Measurements from ENCODE around the gene MYO1C. TPM values are rescaled to one million over a fixed set of nuclear protein-coding genes. Genes with fewer than 3 reads are reported as not detected.

MYO1C gene
- polyA plus RNA-seq, 1 donor from 2014 or later, result 5.7 TPM

DNA sequence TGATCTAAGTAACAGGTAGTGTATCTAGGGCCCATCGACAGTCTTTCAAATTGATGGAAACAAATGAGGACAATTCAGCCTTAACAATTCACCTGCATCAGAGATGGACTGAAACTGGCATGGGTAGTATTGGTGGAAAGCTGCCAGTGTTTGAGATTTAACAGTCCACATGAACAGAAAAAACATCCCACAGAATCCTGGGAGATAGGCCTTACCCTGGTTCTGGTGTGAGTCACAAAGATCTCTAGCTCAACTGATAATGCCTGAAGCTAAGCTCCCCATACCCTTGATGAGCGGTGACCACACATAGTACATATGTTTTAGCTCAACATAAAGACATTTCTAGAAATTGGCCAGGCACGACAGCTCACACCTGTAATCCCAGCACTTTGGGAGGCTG is 58.3 kb downstream of the MYO1C start:
- no peaks in the 10 kb centered on the region for H3K9me2 ChIP-seq (ENCODE audit: insufficient read depth, low read length)
- no peak overlapping the region for H3K4me3 ChIP-seq (ENCODE audit: low read length)
- H3K36me3 ChIP-seq (ENCODE audit: insufficient read depth, low read length), result no peaks in the 10 kb centered on the region
- H3K79me2 ChIP-seq (replicated peaks; ENCODE audit: insufficient read depth, low read length), result peaks cover 28% of the 10 kb centered on the region
- H3F3A ChIP-seq (ENCODE audit: insufficient read depth, low read length, poor library complexity, severe bottlenecking), result no peaks in the 10 kb centered on the region
- H2AFZ ChIP-seq (ENCODE audit: low read depth, low read length), result no peak overlapping the region
- no peaks in the 10 kb centered on the region for H3K27me3 ChIP-seq (ENCODE audit: insufficient read depth, low read depth, low read length)
- no peak overlapping the region for H3K4me2 ChIP-seq (ENCODE audit: low read length)
- H3K9ac ChIP-seq (ENCODE audit: low read length), result no peak overlapping the region
- H4K20me1 ChIP-seq (ENCODE audit: insufficient read depth), result no peaks in the 10 kb centered on the region
- H3K9me3 ChIP-seq (ENCODE audit: low read length), result no peaks in the 10 kb centered on the region
- TF ChIP-seq, protein P1, sequence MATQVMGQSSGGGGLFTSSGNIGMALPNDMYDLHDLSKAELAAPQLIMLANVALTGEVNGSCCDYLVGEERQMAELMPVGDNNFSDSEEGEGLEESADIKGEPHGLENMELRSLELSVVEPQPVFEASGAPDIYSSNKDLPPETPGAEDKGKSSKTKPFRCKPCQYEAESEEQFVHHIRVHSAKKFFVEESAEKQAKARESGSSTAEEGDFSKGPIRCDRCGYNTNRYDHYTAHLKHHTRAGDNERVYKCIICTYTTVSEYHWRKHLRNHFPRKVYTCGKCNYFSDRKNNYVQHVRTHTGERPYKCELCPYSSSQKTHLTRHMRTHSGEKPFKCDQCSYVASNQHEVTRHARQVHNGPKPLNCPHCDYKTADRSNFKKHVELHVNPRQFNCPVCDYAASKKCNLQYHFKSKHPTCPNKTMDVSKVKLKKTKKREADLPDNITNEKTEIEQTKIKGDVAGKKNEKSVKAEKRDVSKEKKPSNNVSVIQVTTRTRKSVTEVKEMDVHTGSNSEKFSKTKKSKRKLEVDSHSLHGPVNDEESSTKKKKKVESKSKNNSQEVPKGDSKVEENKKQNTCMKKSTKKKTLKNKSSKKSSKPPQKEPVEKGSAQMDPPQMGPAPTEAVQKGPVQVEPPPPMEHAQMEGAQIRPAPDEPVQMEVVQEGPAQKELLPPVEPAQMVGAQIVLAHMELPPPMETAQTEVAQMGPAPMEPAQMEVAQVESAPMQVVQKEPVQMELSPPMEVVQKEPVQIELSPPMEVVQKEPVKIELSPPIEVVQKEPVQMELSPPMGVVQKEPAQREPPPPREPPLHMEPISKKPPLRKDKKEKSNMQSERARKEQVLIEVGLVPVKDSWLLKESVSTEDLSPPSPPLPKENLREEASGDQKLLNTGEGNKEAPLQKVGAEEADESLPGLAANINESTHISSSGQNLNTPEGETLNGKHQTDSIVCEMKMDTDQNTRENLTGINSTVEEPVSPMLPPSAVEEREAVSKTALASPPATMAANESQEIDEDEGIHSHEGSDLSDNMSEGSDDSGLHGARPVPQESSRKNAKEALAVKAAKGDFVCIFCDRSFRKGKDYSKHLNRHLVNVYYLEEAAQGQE (IDR thresholded peaks at IDR 0.05; ENCODE audit: borderline replicate concordance), result no peak
- TF ChIP-seq EP300 (conservative IDR thresholded peaks at IDR 0.05; ENCODE audit: poor library complexity, severe bottlenecking) (no peak), EZH2 (IDR thresholded peaks at IDR 0.05; ENCODE audit: borderline replicate concordance, insufficient read depth, low read length, poor library complexity, severe bottlenecking) (no peak), TAF1 (IDR thresholded peaks at IDR 0.05; ENCODE audit: low read depth) (no peak), RAD21 (conservative IDR thresholded peaks at IDR 0.05) (no peak), MXI1 (conservative IDR thresholded peaks at IDR 0.05; ENCODE audit: poor library complexity, severe bottlenecking) (no peak), POLR2AphosphoS5 (IDR thresholded peaks at IDR 0.05) (no peak), SMC3 (conservative IDR thresholded peaks at IDR 0.05; ENCODE audit: poor library complexity) (no peak)
- TF ChIP-seq, protein P2, sequence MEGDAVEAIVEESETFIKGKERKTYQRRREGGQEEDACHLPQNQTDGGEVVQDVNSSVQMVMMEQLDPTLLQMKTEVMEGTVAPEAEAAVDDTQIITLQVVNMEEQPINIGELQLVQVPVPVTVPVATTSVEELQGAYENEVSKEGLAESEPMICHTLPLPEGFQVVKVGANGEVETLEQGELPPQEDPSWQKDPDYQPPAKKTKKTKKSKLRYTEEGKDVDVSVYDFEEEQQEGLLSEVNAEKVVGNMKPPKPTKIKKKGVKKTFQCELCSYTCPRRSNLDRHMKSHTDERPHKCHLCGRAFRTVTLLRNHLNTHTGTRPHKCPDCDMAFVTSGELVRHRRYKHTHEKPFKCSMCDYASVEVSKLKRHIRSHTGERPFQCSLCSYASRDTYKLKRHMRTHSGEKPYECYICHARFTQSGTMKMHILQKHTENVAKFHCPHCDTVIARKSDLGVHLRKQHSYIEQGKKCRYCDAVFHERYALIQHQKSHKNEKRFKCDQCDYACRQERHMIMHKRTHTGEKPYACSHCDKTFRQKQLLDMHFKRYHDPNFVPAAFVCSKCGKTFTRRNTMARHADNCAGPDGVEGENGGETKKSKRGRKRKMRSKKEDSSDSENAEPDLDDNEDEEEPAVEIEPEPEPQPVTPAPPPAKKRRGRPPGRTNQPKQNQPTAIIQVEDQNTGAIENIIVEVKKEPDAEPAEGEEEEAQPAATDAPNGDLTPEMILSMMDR (IDR thresholded peaks at IDR 0.05; ENCODE audit: poor library complexity, severe bottlenecking), result no peak
- H3K27ac ChIP-seq (ENCODE audit: low read length), result no peak overlapping the region

DNA sequence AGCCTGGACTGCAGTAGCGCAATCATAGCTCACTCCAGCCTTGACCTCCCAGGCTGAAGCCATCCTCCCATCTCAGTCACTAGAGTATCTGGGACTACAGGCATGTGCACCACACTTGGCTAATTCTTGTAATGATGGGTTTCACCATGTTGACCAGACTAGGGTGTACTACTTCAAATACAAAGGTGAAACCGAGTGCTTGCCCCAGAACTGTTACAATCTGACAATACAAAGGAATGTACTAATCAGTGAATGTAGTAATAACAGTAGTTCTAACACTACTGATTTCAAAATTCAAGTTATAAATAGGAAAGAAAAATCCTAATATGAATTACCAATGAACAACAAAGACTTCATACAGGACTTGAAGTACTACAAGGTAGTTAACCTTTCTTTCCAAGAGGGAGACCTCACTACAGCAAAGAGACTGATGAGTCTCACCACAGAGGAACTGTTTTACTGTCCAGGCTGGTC is 60.8 kb downstream of the MYO1C start:
- no peaks in the 10 kb centered on the region for H3K9me2 ChIP-seq (ENCODE audit: insufficient read depth, low read length)

More for the DNA sequence above, 60.8 kb downstream of the MYO1C start:
- H3K36me3 ChIP-seq (ENCODE audit: insufficient read depth, low read length), result no peaks in the 10 kb centered on the region
- no peak overlapping the region for H3K27ac ChIP-seq (ENCODE audit: low read length)
- H3K9ac ChIP-seq (ENCODE audit: low read length), result no peak overlapping the region
- TF ChIP-seq EP300 (conservative IDR thresholded peaks at IDR 0.05; ENCODE audit: poor library complexity, severe bottlenecking) (no peak), TAF1 (IDR thresholded peaks at IDR 0.05; ENCODE audit: low read depth) (no peak)
- TF ChIP-seq, protein P2 (IDR thresholded peaks at IDR 0.05; ENCODE audit: poor library complexity, severe bottlenecking), result no peak
- H3K4me3 ChIP-seq (ENCODE audit: low read length), result no peak overlapping the region
- H4K20me1 ChIP-seq (ENCODE audit: insufficient read depth), result no peaks in the 10 kb centered on the region
- no peaks in the 10 kb centered on the region for H3F3A ChIP-seq (ENCODE audit: insufficient read depth, low read length, poor library complexity, severe bottlenecking)
- H3K27me3 ChIP-seq (ENCODE audit: insufficient read depth, low read depth, low read length), result no peaks in the 10 kb centered on the region
- no peak overlapping the region for H3K4me2 ChIP-seq (ENCODE audit: low read length)
- no peaks in the 10 kb centered on the region for H3K9me3 ChIP-seq (ENCODE audit: low read length)
- H3K79me2 ChIP-seq (replicated peaks; ENCODE audit: insufficient read depth, low read length), result peaks cover 21% of the 10 kb centered on the region
- no peak overlapping the region for H2AFZ ChIP-seq (ENCODE audit: low read depth, low read length)

Measured in neural cell (in vitro differentiated cells).